Type B pancreatic cell (in vitro differentiated cells): ENCODE data around the gene KLHL3. TPM values are rescaled to one million over a fixed set of nuclear protein-coding genes. Genes with fewer than 3 reads are reported as not detected.

Experiments used
- DNase-seq: peaks from one replicate; pipeline ENCODE4 v3.0.0; 2021; ENCODE audit warnings: mixed read lengths; ENCODE audit not compliant: unreplicated experiment; ENCODE audit errors: extremely low spot score
- H3K27ac Mint-ChIP-seq: 2 replicates; pipeline ENCODE4 v1.8.0; 2021; ENCODE audit warnings: mild to moderate bottlenecking, mixed read lengths
- H3K27me3 Mint-ChIP-seq: 2 replicates; pipeline ENCODE4 v1.8.0; 2021; ENCODE audit warnings: mixed read lengths
- H3K36me3 Mint-ChIP-seq: 2 replicates; pipeline ENCODE4 v1.8.0; 2021; ENCODE audit warnings: mixed read lengths
- H3K4me1 Mint-ChIP-seq: one replicate; pipeline ENCODE4 v1.8.0; 2021; ENCODE audit warnings: mixed read lengths; ENCODE audit not compliant: unreplicated experiment
- H3K4me3 Mint-ChIP-seq: 2 replicates; pipeline ENCODE4 v1.8.0; 2021; ENCODE audit warnings: mild to moderate bottlenecking, mixed read lengths
- H3K9me3 Mint-ChIP-seq: 2 replicates; pipeline ENCODE4 v1.8.0; 2021; ENCODE audit warnings: mixed read lengths
- total RNA-seq: library from RNA; stranded (reverse); gene quantifications from 2 replicates; pipeline ENCODE4 v1.2.1, GENCODE V29; 2021; ENCODE audit warnings: low replicate concordance
- TF ChIP-seq, protein P1 (sequence below): fragments of 200-600 bp; sonication (generic); conservative IDR thresholded peaks from 2 replicates; pipeline ENCODE4 v1.5.0; 2021; ENCODE audit warnings: antibody characterized with exemption, mild to moderate bottlenecking

The KLHL3 gene
- total RNA-seq, 1 donor from 2014 or later = 9.7 TPM

DNA sequence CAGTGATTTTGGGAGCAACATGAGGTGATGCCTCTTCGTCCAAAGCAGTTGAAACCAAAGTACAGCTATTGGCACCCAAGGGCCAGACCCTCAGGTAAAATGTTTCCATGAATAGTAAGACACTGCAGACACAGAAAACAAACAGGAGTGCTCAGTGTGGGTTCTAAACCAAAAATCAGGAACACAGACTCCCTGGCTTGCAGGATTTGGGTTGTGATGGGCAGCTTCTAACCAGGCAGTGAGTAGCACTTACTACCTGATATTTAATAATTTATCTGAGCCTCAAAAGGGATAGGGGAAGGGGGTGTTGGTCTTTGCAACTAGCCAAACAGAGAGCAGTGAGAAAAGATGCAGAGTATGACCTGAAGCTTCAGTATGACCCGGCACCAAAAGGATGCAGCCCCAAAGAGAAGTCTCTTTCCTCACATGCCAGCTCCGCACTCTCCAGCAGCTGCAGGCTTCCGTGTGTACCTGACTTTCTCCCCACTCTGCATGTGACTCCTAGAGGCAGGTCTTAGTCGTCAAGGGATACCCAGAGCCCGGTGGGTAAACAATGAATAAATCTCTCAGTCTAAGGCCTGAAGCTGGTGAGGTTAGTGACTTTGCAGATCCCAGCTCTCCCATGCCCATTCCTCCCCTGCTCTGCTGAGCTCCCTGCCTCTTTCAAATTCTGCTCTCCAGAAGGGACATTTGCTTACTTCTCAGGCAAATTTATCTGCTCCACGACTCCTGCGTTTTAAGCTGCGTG is 131.4 kb downstream of the KLHL3 start:
- no peak overlapping the region for H3K27ac Mint-ChIP-seq
- DNase-seq = peak; percentile 20
- no peaks in the 10 kb centered on the region for H3K36me3 Mint-ChIP-seq
- H3K4me3 Mint-ChIP-seq = no peak overlapping the region
- no peaks in the 10 kb centered on the region for H3K9me3 Mint-ChIP-seq
- H3K4me1 Mint-ChIP-seq = peaks cover 4% of the 10 kb centered on the region
- H3K27me3 Mint-ChIP-seq = peaks cover 36% of the 10 kb centered on the region
- TF ChIP-seq, protein P1, sequence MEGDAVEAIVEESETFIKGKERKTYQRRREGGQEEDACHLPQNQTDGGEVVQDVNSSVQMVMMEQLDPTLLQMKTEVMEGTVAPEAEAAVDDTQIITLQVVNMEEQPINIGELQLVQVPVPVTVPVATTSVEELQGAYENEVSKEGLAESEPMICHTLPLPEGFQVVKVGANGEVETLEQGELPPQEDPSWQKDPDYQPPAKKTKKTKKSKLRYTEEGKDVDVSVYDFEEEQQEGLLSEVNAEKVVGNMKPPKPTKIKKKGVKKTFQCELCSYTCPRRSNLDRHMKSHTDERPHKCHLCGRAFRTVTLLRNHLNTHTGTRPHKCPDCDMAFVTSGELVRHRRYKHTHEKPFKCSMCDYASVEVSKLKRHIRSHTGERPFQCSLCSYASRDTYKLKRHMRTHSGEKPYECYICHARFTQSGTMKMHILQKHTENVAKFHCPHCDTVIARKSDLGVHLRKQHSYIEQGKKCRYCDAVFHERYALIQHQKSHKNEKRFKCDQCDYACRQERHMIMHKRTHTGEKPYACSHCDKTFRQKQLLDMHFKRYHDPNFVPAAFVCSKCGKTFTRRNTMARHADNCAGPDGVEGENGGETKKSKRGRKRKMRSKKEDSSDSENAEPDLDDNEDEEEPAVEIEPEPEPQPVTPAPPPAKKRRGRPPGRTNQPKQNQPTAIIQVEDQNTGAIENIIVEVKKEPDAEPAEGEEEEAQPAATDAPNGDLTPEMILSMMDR = no peak

DNA sequence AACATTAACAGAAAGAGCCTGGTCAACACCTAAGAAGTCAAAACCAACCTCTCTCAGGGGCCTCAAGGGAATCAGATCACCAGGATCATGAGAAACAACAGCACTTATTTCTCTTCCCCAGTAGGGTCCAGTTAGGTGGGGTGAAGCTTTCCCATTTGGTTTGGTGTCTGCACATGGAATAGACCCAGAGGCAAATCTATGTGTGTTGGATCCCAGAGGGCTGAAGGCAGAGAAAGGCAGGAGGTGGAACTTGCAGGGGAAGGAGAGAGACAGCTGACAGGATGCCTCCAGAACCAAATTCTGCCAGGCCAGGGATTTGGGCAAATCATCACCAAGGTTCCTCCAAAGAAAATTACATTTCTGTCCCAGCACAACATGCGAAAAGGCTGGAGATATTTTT is 132.0 kb downstream of the KLHL3 start:
- no peak overlapping the region for H3K27ac Mint-ChIP-seq
- TF ChIP-seq, protein P1 = no peak
- H3K4me1 Mint-ChIP-seq = peaks cover 4% of the 10 kb centered on the region

DNA sequence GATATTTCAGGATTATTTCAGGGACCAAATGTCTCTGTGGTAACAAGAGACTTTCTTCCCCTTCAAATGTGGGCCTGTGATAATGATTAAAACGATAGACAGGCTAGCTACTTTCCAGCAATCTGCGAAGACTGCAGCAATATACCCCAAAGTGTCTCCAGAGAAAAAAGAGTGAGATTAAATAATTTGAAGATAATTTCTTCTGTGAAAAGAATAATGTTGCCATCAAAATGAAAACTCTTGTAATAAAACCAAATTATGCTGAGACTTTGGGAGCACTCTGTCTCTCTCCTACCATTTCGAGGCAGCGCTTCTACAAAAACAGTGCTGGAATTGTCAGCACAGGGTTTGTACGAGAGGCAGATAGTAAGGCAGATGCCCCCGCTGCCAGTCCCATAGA is 132.5 kb downstream of the KLHL3 start:
- no peak overlapping the region for H3K4me3 Mint-ChIP-seq
- peak; percentile 18 for DNase-seq
- H3K36me3 Mint-ChIP-seq = no peaks in the 10 kb centered on the region
- H3K4me1 Mint-ChIP-seq = peaks cover 4% of the 10 kb centered on the region
- H3K27me3 Mint-ChIP-seq = peaks cover 36% of the 10 kb centered on the region
- no peak overlapping the region for H3K27ac Mint-ChIP-seq
- H3K9me3 Mint-ChIP-seq = no peaks in the 10 kb centered on the region
- TF ChIP-seq, protein P1 = no peak

More for the DNA sequence above, 132.0 kb downstream of the KLHL3 start:
- Mint-ChIP-seq H3K4me3 (no peak overlapping the region), H3K27me3 (peaks cover 37% of the 10 kb centered on the region), H3K36me3 (no peaks in the 10 kb centered on the region), H3K9me3 (no peaks in the 10 kb centered on the region)
- DNase-seq = no peak

DNA sequence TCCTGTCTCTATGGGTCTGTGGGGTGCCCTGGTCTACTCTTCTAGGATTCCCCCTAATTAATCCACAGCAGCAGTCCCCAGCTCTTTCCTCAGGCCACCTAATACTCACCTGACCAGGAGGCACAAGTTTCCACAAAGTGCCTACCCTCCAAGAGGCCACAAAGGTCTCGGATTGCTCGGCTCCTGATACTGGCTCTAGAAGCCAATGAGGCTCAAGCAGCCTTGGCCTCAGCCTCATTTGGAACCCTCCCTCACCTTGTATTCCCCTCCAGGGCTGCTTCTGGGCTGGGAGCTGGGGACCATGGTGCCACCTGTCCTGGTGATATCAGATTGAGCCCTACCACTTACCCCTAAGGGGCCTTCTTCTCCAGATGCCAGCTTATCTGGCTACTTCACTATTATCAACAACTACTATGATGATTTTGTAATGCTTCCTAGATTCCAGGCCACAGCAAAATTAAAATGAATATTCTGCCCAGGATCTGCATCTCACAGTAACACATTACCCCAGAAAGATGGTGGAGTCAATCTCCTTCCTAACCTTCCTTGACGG is 133.1 kb downstream of the KLHL3 start:
- Mint-ChIP-seq H3K27ac (no peak overlapping the region), H3K36me3 (no peaks in the 10 kb centered on the region), H3K9me3 (no peaks in the 10 kb centered on the region), H3K4me3 (no peak overlapping the region), H3K4me1 (peaks cover 4% of the 10 kb centered on the region), H3K27me3 (peaks cover 35% of the 10 kb centered on the region)
- peak; percentile 51 for DNase-seq
- TF ChIP-seq, protein P1 = no peak

GRCh38 chr5:137600721-137601360 is 135.0 kb downstream of the KLHL3 start:
- Mint-ChIP-seq H3K27me3 (peaks cover 40% of the 10 kb centered on the region), H3K36me3 (no peaks in the 10 kb centered on the region), H3K4me1 (peaks cover 4% of the 10 kb centered on the region), H3K9me3 (no peaks in the 10 kb centered on the region), H3K27ac (no peak overlapping the region), H3K4me3 (no peak overlapping the region)
- TF ChIP-seq, protein P1 = no peak
- peak; percentile 16 for DNase-seq
